ENCODE results near the gene RHBG. TPM values are rescaled to one million over a fixed set of nuclear protein-coding genes. Genes with fewer than 3 reads are reported as not detected.

Gene RHBG
- total and polyA plus RNA-seq, 7 experiments from 2014 or later, result not detected

DNA sequence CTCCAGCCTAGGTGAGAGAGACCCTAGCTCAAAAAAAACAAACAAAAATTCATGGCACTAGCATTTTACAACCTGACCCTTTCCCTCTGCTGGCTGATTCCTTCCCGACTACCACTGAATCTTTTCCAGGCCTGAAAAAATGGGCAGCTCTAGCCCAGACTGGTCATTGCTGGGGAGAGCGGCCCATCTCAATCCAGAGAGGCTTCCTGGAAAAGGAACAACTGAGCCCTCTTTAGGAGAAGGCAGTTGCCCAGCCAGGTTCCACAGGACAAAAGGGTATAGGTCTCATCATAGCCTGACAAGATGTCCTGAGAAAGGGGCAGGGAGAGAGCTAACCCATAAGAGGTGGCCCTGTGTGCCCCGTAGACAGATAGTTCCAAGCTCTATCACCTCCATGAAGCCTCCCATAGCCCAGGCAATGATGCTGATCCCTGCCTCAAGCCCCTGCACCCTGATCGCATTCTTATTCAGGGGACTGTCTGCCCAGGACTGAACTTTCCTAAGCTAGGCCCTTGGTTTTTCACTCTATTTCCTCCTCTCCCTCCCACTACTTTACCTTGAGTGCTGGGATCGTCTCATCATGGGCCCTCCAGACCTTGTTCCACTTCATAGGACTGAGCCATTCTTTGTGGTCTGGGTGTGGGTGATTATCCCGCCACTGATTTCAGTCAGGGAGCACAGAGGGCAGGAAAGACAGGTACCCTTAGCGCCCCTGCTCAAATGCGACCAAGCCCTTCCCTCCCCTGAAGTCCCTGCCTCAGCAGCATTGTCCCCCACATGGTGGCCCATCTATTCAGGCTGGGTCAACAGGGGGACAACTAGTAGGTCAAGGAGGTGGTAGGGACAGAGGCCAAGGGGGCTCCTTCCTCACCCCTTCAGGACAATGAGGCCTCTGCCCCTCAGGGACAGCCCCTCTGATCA is 18.2 kb downstream of the RHBG start:
- H3K4me1 Mint-ChIP-seq, result peaks cover 5 to 7% (median 6%) of the 10 kb centered on the region in 7 donors
- Histone ChIP-seq H3K36me3 (ENCODE audit: control insufficient read depth in 2 of 3, insufficient read depth in 3 of 3, low read length in 3 of 3) (no peaks in the 10 kb centered on the region), H3K4me3 (ENCODE audit: low read length) (no peak overlapping the region), H3K27ac (ENCODE audit: low read depth, low read length) (no peak overlapping the region), H3K9me3 (ENCODE audit: control insufficient read depth in 2 of 3, low read length in 3 of 3) (no peaks in the 10 kb centered on the region), H3K27me3 (ENCODE audit: control insufficient read depth in 2 of 2, insufficient read depth in 2 of 2, low read length in 2 of 2) (peaks cover 0 to 3% of the 10 kb centered on the region in 2 donors), H3K4me1 (ENCODE audit: control insufficient read depth in 2 of 2, insufficient read depth in 2 of 2, low read length in 2 of 2) (peaks cover 6 to 8% of the 10 kb centered on the region in 2 donors)
- ATAC-seq (no peak), DNase-seq (no peak)
- peak overlapping the region in 1 of 9 donors; percentile 12 for H3K27ac Mint-ChIP-seq
- no peaks in the 10 kb centered on the region for H3K9me3 Mint-ChIP-seq
- H3K4me3 Mint-ChIP-seq, result no peak overlapping the region
- POLR2A ChIA-PET, result interaction anchor here (1.0 to 2.3 kb wide), 2 partner anchors 54 to 59 kb away, joined by 4 to 17 read pairs; no protein-coding TSS in a partner anchor
- no peaks in the 10 kb centered on the region for H3K36me3 Mint-ChIP-seq
- CTCF ChIA-PET, result interaction anchor here (0.6 to 5.5 kb wide), 8 partner anchors 55 to 585 kb away, joined by 3 to 129 read pairs (median 18); no protein-coding TSS in a partner anchor
- intact Hi-C loops (cut with micrococcal nuclease), result no loop called here
- H3K27me3 Mint-ChIP-seq, result peaks cover 15 to 42% (median 26%) of the 10 kb centered on the region in 5 donors

DNA sequence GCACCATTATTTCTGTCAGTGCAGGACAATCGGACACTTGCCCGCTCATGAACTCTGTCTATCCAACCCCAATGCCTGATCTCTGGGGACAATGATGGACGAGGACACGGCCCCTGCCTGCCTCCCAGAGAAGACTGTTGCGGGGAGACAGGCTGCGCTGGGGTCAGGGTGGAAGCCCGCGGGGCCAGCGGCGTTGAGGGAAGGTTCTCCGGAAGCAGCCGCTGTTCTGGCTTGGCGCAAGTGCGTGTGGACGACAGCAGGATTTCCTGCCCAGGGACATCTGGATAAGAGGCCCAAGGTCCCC is 18.8 kb downstream of the RHBG start:
- peaks cover 5 to 7% (median 6%) of the 10 kb centered on the region in 7 donors for H3K4me1 Mint-ChIP-seq
- ChIA-PET POLR2A (no interaction called here), CTCF (interaction anchor here (3.7 to 5.5 kb wide), 2 partner anchors 54 to 58 kb away, joined by 39 to 129 read pairs; no protein-coding TSS in a partner anchor)
- no peak overlapping the region for H3K4me3 Mint-ChIP-seq
- peaks cover 15 to 42% (median 26%) of the 10 kb centered on the region in 5 donors for H3K27me3 Mint-ChIP-seq
- Histone ChIP-seq H3K9me3 (ENCODE audit: control insufficient read depth in 2 of 3, low read length in 3 of 3) (no peaks in the 10 kb centered on the region), H3K27me3 (ENCODE audit: control insufficient read depth in 2 of 2, insufficient read depth in 2 of 2, low read length in 2 of 2) (peaks cover 0 to 3% of the 10 kb centered on the region in 2 donors), H3K36me3 (ENCODE audit: control insufficient read depth in 2 of 3, insufficient read depth in 3 of 3, low read length in 3 of 3) (no peaks in the 10 kb centered on the region), H3K27ac (ENCODE audit: low read depth, low read length) (no peak overlapping the region), H3K4me3 (ENCODE audit: low read length) (no peak overlapping the region), H3K4me1 (ENCODE audit: control insufficient read depth in 2 of 2, insufficient read depth in 2 of 2, low read length in 2 of 2) (peaks cover 6 to 8% of the 10 kb centered on the region in 2 donors)
- ATAC-seq (no peak), DNase-seq (no peak)
- intact Hi-C loops (cut with micrococcal nuclease), result loop anchor here in 1 of 2 donors (2.0 kb wide), 1 partner anchor 21 kb away; no protein-coding TSS in a partner anchor
- no peaks in the 10 kb centered on the region for H3K9me3 Mint-ChIP-seq
- H3K27ac Mint-ChIP-seq, result no peak overlapping the region
- no peaks in the 10 kb centered on the region for H3K36me3 Mint-ChIP-seq

DNA sequence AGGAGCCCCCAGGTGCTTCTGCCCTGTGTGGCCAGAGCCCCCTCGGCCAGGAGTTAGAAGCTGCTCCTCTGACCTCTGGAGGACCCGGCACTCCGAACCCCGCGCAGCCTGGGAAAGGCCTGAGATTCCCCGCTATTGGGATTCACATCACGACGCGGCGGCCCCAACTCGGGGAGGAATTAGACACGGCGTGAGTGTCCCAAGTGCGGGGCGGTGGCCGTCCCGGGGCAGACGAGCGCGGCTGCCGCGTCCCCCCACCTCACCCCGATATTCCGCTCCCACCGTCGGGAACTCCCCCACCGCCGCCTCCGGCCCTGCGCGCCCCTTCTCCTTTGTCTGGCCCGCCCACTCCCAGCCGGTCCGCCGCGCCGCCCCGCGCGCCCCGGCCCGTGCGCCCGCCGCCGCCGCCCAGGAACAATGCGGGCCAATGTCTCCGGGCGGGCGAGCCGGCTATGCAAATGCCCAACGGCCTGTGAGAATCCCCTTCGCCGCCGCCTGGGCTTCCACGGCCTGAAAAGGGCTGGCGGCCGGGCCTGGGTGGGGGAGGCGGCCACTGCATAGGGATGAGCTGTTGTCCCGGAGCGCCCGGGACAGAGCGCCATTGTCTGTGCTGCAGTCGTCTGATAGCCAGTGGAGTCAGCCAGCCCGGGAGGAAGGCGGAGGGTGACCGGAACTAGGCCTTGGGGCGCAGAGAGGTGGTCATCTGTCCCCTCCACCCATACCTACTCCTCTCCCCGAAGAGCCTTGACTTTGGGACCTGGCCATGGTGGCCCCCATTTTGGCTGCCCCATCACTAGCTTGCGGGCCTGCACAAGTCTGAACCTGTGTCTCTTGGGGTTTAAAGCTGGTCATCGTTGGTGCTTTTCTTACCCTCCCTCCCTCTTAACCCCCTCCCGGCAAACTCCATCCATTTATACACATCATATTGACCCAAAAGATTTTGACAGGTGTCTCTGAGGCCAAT is 19.4 kb downstream of the RHBG start:
- Mint-ChIP-seq H3K9me3 (no peaks in the 10 kb centered on the region), H3K27me3 (peaks cover 15 to 44% (median 26%) of the 10 kb centered on the region in 5 donors), H3K36me3 (no peaks in the 10 kb centered on the region), H3K4me1 (peaks cover 5 to 7% (median 6%) of the 10 kb centered on the region in 7 donors), H3K27ac (no peak overlapping the region), H3K4me3 (peak overlapping the region in 1 of 10 donors; percentile 48)
- Histone ChIP-seq H3K27me3 (ENCODE audit: control insufficient read depth in 2 of 2, insufficient read depth in 2 of 2, low read length in 2 of 2) (peaks cover 0 to 3% of the 10 kb centered on the region in 2 donors), H3K36me3 (ENCODE audit: control insufficient read depth in 2 of 3, insufficient read depth in 3 of 3, low read length in 3 of 3) (no peaks in the 10 kb centered on the region), H3K4me3 (ENCODE audit: low read length) (no peak overlapping the region), H3K9me3 (ENCODE audit: control insufficient read depth in 2 of 3, low read length in 3 of 3) (no peaks in the 10 kb centered on the region), H3K4me1 (ENCODE audit: control insufficient read depth in 2 of 2, insufficient read depth in 2 of 2, low read length in 2 of 2) (peaks cover 6 to 8% of the 10 kb centered on the region in 2 donors), H3K27ac (ENCODE audit: low read depth, low read length) (no peak overlapping the region)
- ATAC-seq, result no peak
- DNase-seq, result no peak
- ChIA-PET POLR2A (interaction anchor here (0.7 kb wide), 1 partner anchor 274 kb away, joined by 3 read pairs; no protein-coding TSS in a partner anchor), CTCF (interaction anchor here (0.6 to 5.5 kb wide), 3 partner anchors 54 to 70 kb away, joined by 3 to 39 read pairs (median 8); no protein-coding TSS in a partner anchor)
- intact Hi-C loops (cut with micrococcal nuclease), result loop anchor here in 1 of 2 donors (2.0 kb wide), 1 partner anchor 20 kb away; no protein-coding TSS in a partner anchor

DNA sequence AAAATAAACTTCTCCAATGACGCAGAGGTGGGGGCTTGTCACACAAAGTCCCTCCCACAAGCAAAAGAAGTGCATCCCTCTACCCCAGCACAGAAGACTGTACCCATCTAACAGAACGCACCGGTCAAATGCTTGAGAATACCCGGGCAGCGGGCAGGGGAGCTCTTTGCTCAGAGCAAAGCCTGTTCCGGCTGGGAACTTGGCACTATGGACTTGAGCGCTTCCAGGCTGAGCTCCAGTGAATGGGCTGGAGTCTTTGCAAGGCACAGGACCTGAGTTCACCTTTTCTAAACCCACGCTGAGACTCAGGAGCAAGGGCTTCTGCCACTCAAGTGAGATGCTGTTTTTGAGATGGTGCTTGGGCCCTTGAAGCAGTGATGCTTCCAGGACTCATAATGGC is 20.3 kb downstream of the RHBG start:
- H3K4me3 Mint-ChIP-seq, result no peak overlapping the region
- no peak overlapping the region for H3K27ac Mint-ChIP-seq
- CTCF ChIA-PET, result interaction anchor here (0.6 to 1.6 kb wide), 2 partner anchors 57 to 71 kb away, joined by 3 to 8 read pairs; no protein-coding TSS in a partner anchor
- no peaks in the 10 kb centered on the region for H3K9me3 Mint-ChIP-seq
- POLR2A ChIA-PET, result interaction anchor here (0.7 to 0.9 kb wide), 2 partner anchors 56 to 273 kb away, joined by 3 read pairs; no protein-coding TSS in a partner anchor
- H3K36me3 Mint-ChIP-seq, result no peaks in the 10 kb centered on the region
- H3K27me3 ChIP-seq (ENCODE audit: control insufficient read depth in 2 of 2, insufficient read depth in 2 of 2, low read length in 2 of 2), result peaks cover 0 to 3% of the 10 kb centered on the region in 2 donors
- no peak for DNase-seq
- H3K4me1 Mint-ChIP-seq, result peaks cover 5 to 7% (median 6%) of the 10 kb centered on the region in 7 donors
- no peak for ATAC-seq
- H3K4me3 ChIP-seq (ENCODE audit: low read length), result no peak overlapping the region
- no peaks in the 10 kb centered on the region for H3K9me3 ChIP-seq (ENCODE audit: control insufficient read depth in 2 of 3, low read length in 3 of 3)
- H3K27me3 Mint-ChIP-seq, result peaks cover 15 to 44% (median 26%) of the 10 kb centered on the region in 5 donors
- H3K36me3 ChIP-seq (ENCODE audit: control insufficient read depth in 2 of 3, insufficient read depth in 3 of 3, low read length in 3 of 3), result no peaks in the 10 kb centered on the region
- H3K27ac ChIP-seq (ENCODE audit: low read depth, low read length), result no peak overlapping the region
- peaks cover 6 to 8% of the 10 kb centered on the region in 2 donors for H3K4me1 ChIP-seq (ENCODE audit: control insufficient read depth in 2 of 2, insufficient read depth in 2 of 2, low read length in 2 of 2)
- intact Hi-C loops (cut with micrococcal nuclease), result loop anchor here in 1 of 2 donors (2.0 kb wide), 1 partner anchor 19 kb away; no protein-coding TSS in a partner anchor

DNA sequence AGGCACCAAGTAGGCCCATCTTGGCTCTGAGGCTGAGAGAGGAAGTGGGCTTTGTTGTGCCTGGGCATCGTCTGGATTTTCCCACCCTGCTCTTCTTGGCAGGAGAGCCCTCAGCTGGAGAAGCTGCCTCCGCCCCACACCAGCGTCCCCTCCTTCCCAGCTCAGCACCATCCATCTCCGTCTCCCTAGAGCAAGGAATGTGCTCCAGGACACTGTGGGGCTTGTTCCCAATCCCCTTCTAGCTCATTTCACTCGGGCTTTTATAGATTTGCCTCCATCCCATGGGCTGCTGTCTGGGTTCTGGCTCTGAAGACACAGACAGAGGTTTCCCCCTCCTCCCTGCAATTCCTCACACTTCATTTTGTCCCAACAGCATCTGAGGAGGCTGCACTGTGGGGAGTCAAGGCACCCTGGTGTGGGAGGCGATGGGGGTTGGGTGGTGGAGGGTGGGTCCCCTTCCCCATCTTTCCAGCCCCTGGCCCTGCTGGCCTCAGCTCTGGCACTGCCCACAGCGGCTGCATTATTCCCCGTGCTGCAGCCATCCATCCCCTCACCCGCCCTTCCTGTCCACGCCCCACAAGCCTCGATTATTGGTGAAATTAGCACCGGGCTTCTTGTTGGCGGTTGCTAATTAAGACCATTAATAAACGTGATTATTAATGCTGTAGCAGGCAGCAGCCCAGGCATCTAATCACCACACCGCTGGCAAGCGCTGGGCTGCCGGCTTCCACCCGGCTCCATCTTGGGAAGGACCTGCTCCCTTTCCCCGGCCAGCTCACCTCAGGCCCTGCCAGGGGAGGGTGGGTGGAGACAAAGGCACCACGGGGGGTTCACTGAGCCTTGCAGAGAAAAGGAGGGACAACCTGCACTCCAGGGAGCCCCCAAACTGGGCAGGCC is 21.7 kb downstream of the RHBG start:
- no peaks in the 10 kb centered on the region for H3K9me3 ChIP-seq (ENCODE audit: control insufficient read depth in 2 of 3, low read length in 3 of 3)
- no peaks in the 10 kb centered on the region for H3K36me3 Mint-ChIP-seq
- intact Hi-C loops (cut with micrococcal nuclease), result no loop called here
- POLR2A ChIA-PET, result interaction anchor here (0.9 kb wide), 1 partner anchor 55 kb away, joined by 3 read pairs; no protein-coding TSS in a partner anchor
- H3K4me1 ChIP-seq (ENCODE audit: control insufficient read depth in 2 of 2, insufficient read depth in 2 of 2, low read length in 2 of 2), result peaks cover 5% of the 10 kb centered on the region in 2 donors
- peaks cover 0 to 3% of the 10 kb centered on the region in 2 donors for H3K27me3 ChIP-seq (ENCODE audit: control insufficient read depth in 2 of 2, insufficient read depth in 2 of 2, low read length in 2 of 2)
- H3K4me3 Mint-ChIP-seq, result no peak overlapping the region
- no peak for ATAC-seq
- H3K27ac ChIP-seq (ENCODE audit: low read depth, low read length), result no peak overlapping the region
- no peaks in the 10 kb centered on the region for H3K9me3 Mint-ChIP-seq
- DNase-seq, result no peak
- no peaks in the 10 kb centered on the region for H3K36me3 ChIP-seq (ENCODE audit: control insufficient read depth in 2 of 3, insufficient read depth in 3 of 3, low read length in 3 of 3)
- H3K4me3 ChIP-seq (ENCODE audit: low read length), result no peak overlapping the region
- CTCF ChIA-PET, result interaction anchor here (1.0 kb wide), 1 partner anchor 55 kb away, joined by 3 read pairs; no protein-coding TSS in a partner anchor
- peaks cover 3 to 6% (median 4%) of the 10 kb centered on the region in 7 donors for H3K4me1 Mint-ChIP-seq
- no peak overlapping the region for H3K27ac Mint-ChIP-seq
- peaks cover 22 to 47% (median 30%) of the 10 kb centered on the region in 5 donors for H3K27me3 Mint-ChIP-seq

Data from naive thymus-derived CD4-positive, alpha-beta T cell (primary cell).